ENCODE results near the gene TUBGCP2. TPM values are rescaled to one million over a fixed set of nuclear protein-coding genes. Genes with fewer than 3 reads are reported as not detected.
A peak's percentile ranks its signal among the peaks of the same experiment; 100 is the strongest.

Gene TUBGCP2
- total RNA-seq, 6 experiments from 2014 or later, result 72.5 to 80.8 (median 77.7) TPM

DNA sequence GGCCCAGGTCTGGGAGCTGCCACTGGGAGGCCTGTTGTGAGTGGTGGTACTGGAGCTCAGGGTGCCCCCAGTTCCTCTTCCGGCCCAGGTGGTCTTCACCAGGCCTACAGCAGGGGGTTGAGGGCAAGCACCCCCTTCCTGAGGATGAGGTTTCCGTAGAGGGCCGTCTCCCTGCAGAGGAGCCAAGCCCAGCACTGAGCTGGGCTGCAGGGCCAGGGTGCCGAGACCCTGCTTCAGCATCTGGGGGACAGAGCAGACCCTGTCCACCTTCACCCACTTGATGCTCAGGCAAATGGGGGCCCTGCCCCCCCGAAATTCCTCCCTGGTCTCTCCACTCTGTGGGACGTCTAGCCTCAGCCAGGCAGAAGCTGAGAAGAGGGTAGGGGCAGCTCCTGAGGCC is 46.6 kb upstream of the TUBGCP2 start:
- no peak overlapping the region for H3K4me3 Mint-ChIP-seq
- TF ChIP-seq, protein P1, sequence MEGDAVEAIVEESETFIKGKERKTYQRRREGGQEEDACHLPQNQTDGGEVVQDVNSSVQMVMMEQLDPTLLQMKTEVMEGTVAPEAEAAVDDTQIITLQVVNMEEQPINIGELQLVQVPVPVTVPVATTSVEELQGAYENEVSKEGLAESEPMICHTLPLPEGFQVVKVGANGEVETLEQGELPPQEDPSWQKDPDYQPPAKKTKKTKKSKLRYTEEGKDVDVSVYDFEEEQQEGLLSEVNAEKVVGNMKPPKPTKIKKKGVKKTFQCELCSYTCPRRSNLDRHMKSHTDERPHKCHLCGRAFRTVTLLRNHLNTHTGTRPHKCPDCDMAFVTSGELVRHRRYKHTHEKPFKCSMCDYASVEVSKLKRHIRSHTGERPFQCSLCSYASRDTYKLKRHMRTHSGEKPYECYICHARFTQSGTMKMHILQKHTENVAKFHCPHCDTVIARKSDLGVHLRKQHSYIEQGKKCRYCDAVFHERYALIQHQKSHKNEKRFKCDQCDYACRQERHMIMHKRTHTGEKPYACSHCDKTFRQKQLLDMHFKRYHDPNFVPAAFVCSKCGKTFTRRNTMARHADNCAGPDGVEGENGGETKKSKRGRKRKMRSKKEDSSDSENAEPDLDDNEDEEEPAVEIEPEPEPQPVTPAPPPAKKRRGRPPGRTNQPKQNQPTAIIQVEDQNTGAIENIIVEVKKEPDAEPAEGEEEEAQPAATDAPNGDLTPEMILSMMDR (IDR thresholded peaks at IDR 0.05), result no peak

DNA sequence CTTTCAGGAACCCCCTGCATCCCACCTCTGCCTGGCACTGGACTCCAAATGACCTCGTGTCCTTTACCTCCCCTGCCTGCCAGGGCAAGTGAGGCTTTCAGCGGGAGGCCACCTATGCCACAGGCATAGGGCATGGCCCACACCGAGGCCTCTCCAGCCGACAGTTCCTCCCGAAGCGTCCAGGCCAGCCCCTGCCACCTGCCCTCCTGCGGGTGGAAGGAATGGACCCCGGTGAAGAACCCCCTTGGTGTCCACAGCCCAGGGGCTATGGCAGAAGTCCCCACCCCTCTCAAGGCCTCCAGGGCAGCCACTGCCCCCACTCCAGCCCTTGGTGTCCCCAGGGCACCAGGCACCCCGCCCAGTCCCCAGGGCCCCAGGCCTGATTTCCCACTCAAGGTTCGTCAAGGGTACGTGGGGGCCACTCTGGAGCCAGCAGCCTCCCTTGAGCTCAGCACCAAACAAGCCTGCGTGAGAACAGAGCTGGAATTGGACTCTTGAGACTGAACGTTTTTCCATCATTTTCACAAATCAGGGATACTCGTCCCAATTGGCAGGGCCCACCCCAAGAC is 46.1 kb upstream of the TUBGCP2 start:
- Mint-ChIP-seq H3K27me3 (ENCODE audit: insufficient read depth) (peaks cover 5% of the 10 kb centered on the region), H3K27ac (no peak overlapping the region), H3K4me1 (ENCODE audit: low read depth) (no peaks in the 10 kb centered on the region), H3K36me3 (ENCODE audit: low read depth) (no peaks in the 10 kb centered on the region), H3K4me3 (no peak overlapping the region), H3K9me3 (no peaks in the 10 kb centered on the region)
- DNase-seq, result no peak
- TF ChIP-seq, protein P1 (IDR thresholded peaks at IDR 0.05), result no peak

More for the DNA sequence above, 46.6 kb upstream of the TUBGCP2 start:
- Mint-ChIP-seq H3K27me3 (ENCODE audit: insufficient read depth) (peaks cover 5% of the 10 kb centered on the region), H3K27ac (no peak overlapping the region), H3K36me3 (ENCODE audit: low read depth) (no peaks in the 10 kb centered on the region), H3K4me1 (ENCODE audit: low read depth) (no peaks in the 10 kb centered on the region), H3K9me3 (no peaks in the 10 kb centered on the region)
- DNase-seq, result no peak

DNA sequence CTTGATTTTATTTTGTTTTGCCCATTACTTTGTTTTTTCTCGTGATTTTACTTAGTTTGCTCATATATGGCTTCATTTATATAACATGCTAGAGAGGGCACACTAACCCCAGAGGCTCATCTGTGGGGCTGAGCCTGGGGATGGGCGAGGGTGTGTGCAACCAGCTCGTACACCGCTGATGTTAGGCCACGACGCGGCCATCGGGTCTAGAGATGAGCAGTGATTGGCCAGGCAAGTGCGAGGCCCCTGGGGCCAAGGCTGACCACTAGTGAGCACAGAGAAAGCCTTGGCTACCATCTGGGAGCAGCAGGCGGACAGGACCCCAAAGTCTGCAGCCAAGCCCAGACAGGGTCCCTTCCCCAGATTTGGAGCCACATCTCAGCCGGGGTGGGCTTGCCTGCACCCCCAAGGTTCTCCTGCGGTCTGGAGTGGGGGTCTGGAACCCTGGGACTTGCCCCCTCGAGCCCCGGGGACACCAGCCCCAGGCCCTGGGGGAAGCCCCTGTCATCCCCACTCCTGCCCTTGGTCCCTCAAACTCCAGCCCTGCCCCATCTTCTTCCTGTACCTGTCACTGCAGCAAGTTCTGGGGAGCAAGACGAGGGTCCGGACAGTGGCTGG is 45.4 kb upstream of the TUBGCP2 start:
- H3K36me3 Mint-ChIP-seq (ENCODE audit: low read depth), result no peaks in the 10 kb centered on the region
- no peaks in the 10 kb centered on the region for H3K9me3 Mint-ChIP-seq
- H3K27me3 Mint-ChIP-seq (ENCODE audit: insufficient read depth), result peaks cover 5% of the 10 kb centered on the region
- H3K4me1 Mint-ChIP-seq (ENCODE audit: low read depth), result no peaks in the 10 kb centered on the region
- no peak for DNase-seq
- H3K4me3 Mint-ChIP-seq, result no peak overlapping the region
- TF ChIP-seq, protein P1 (IDR thresholded peaks at IDR 0.05), result no peak
- H3K27ac Mint-ChIP-seq, result no peak overlapping the region

DNA sequence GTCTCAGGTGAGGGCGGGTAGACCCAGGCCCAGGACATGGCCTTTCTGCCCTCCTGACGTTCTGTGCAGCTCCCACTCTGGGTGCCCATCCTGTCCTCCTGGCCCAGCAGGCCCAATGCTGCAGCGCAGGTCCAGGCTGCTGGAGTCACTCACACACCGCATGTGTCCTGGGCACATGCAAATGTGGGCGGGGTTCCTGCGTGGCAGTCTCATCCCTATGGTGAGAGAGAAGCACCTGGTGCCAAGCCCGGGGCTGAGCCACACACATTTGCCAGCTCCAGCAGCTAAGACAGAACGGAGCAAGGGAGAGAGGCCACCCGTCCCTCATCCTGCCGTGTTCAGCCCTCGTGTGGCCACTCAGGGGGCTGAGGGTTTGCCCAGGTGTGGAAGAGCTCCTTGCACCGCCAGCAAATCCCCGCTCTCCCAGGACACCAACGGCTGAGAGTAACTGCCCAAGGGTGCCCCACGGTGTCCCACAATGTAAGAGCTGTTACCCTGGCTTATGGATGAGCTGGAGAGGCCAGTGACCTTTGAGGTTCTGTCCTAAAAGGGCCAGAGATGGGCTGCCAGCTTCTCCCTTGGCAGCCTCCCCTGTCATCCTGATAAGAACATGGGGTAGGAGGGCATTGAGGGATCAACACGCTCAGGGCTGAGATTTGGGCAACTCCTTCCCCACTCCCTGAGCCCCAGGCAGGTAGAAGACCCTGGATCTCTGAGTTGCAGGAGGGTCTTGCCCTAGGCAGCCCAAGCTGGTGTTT is 44.7 kb upstream of the TUBGCP2 start:
- H3K27ac Mint-ChIP-seq, result no peak overlapping the region
- TF ChIP-seq, protein P1 (IDR thresholded peaks at IDR 0.05), result no peak
- no peaks in the 10 kb centered on the region for H3K4me1 Mint-ChIP-seq (ENCODE audit: low read depth)
- no peak for DNase-seq
- no peaks in the 10 kb centered on the region for H3K36me3 Mint-ChIP-seq (ENCODE audit: low read depth)
- peaks cover 7% of the 10 kb centered on the region for H3K27me3 Mint-ChIP-seq (ENCODE audit: insufficient read depth)
- H3K9me3 Mint-ChIP-seq, result no peaks in the 10 kb centered on the region
- no peak overlapping the region for H3K4me3 Mint-ChIP-seq

DNA sequence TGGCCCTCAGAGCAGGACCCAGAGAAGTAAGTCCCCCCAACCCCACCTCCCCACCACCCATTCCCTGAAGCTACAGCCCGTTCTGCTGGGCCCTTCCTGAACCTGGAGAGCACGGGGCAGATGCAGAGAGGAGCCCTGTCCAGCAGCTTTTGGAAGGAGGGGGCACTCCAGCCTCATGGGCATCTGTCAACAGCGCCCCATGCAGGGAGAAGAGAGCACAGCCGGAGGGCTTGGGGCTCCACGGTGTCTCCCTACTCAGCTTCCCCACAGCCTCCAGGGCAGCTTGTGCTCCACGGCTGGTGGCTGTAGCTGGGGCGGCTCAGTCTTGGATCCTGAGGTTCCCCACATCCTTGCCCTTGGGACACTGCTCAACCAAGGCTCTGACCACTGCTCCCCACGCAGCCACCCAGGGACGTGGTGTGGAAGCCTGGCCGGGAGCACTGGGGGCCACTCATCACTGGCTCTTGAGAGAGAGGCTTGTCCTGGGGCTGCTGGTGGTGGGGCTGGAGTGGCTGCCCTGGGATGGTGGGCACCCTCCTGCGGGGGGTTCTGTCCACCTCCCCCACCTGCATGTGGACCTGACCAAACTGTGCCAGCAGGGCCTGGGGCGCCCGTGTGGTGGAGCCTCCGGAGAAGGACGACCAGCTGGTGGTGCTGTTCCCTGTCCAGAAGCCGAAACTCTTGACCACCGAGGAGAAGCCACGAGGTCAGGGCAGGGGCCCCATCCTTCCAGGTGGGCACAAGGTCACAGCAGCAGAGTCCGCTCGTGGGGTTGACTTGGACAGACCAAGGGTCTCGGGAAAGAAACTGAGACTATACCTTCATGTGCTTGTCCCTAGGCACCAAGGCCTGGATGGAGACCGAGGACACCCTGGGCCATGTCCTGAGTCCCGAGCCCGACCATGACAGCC is 43.0 kb upstream of the TUBGCP2 start:
- H3K36me3 Mint-ChIP-seq (ENCODE audit: low read depth), result no peaks in the 10 kb centered on the region
- no peak overlapping the region for H3K27ac Mint-ChIP-seq
- no peak overlapping the region for H3K4me3 Mint-ChIP-seq
- no peak for DNase-seq
- no peaks in the 10 kb centered on the region for H3K9me3 Mint-ChIP-seq
- H3K4me1 Mint-ChIP-seq (ENCODE audit: low read depth), result no peaks in the 10 kb centered on the region
- H3K27me3 Mint-ChIP-seq (ENCODE audit: insufficient read depth), result peaks cover 7% of the 10 kb centered on the region
- TF ChIP-seq, protein P1 (IDR thresholded peaks at IDR 0.05), result 0 out of 2 replicates have a peak, but pooled peaks have one; percentile 13
